ENCODE results near the gene GALE.

DNA sequence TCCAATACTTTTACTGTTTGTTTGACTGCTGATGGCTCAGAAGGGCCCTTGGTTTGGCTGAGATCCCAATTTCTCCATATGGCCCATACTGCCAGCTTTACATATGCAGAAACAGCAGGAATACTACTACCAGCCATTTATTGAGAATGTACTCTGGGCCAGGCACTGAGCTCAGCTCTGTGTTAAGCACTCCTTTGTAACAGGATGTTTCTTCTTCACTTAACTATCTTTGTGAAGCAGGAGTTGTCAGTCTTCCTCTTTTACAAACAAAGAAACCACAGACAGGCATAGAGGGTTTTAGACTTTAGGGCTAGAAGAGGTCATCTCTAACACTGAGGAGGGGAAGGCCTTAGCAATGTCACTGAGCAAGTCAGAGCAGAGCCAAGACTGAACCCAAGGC, 16.4 kb upstream of the GALE start:
- TF ChIP-seq, protein P1, sequence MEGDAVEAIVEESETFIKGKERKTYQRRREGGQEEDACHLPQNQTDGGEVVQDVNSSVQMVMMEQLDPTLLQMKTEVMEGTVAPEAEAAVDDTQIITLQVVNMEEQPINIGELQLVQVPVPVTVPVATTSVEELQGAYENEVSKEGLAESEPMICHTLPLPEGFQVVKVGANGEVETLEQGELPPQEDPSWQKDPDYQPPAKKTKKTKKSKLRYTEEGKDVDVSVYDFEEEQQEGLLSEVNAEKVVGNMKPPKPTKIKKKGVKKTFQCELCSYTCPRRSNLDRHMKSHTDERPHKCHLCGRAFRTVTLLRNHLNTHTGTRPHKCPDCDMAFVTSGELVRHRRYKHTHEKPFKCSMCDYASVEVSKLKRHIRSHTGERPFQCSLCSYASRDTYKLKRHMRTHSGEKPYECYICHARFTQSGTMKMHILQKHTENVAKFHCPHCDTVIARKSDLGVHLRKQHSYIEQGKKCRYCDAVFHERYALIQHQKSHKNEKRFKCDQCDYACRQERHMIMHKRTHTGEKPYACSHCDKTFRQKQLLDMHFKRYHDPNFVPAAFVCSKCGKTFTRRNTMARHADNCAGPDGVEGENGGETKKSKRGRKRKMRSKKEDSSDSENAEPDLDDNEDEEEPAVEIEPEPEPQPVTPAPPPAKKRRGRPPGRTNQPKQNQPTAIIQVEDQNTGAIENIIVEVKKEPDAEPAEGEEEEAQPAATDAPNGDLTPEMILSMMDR (IDR thresholded peaks at IDR 0.05; ENCODE audit: low read depth, low read length) = no peak
- no peak for TF ChIP-seq EZH2phosphoT487 (IDR thresholded peaks at IDR 0.05; ENCODE audit: low read depth)

Measured in OCI-LY3 (cell line).